GM21528 (cell line): ENCODE results near the gene GOLGA3.
"Not testable (repeated sequence)": the region's sequence is repeated elsewhere in the genome, so short reads cannot be mapped to it uniquely, and the experiment has no call there.

Experiments used
- ATAC-seq: cut with Tn5 transposase; IDR thresholded peaks from one replicate; pipeline ENCODE4 v1.9.1; 2021; ENCODE audit warnings: mild to moderate bottlenecking, moderate library complexity; ENCODE audit not compliant: unreplicated experiment, low FRiP score

Gene GOLGA3

GRCh38 chr12:132814232-132814631, 14.4 kb downstream of the GOLGA3 start:
- no peak for ATAC-seq

- ATAC-seq = no peak
Observed at GRCh38 chr12:132813443-132813842, 15.2 kb downstream of the GOLGA3 start.

GRCh38 chr12:132812631-132813305, 15.9 kb downstream of the GOLGA3 start:
- no peak for ATAC-seq

GRCh38 chr12:132809391-132809790, 19.3 kb downstream of the GOLGA3 start:
- ATAC-seq = not testable (repeated sequence)

- ATAC-seq = no peak
Observed at GRCh38 chr12:132807295-132808092, 21.2 kb downstream of the GOLGA3 start.

GRCh38 chr12:132806857-132807256, 21.8 kb downstream of the GOLGA3 start:
- ATAC-seq = no peak

- no peak for ATAC-seq
Observed at GRCh38 chr12:132804426-132804861, 24.2 kb downstream of the GOLGA3 start.

- ATAC-seq = no peak
Observed at GRCh38 chr12:132803888-132804287, 24.8 kb downstream of the GOLGA3 start.

- ATAC-seq = no peak
Observed at GRCh38 chr12:132803125-132803524, 25.5 kb downstream of the GOLGA3 start.

GRCh38 chr12:132801741-132802140, 26.9 kb downstream of the GOLGA3 start:
- ATAC-seq = no peak

GRCh38 chr12:132798836-132799235, 29.8 kb downstream of the GOLGA3 start:
- no peak for ATAC-seq

GRCh38 chr12:132797820-132798570, 30.7 kb downstream of the GOLGA3 start:
- ATAC-seq = no peak

GRCh38 chr12:132795847-132796246, 32.8 kb downstream of the GOLGA3 start:
- no peak for ATAC-seq

- ATAC-seq = not testable (repeated sequence)
Observed at GRCh38 chr12:132791940-132792339, 36.7 kb downstream of the GOLGA3 start.

- ATAC-seq = no peak
Observed at GRCh38 chr12:132789099-132789471, 39.6 kb downstream of the GOLGA3 start.

- ATAC-seq = no peak
Observed at GRCh38 chr12:132788375-132789098, 40.1 kb downstream of the GOLGA3 start.

- no peak for ATAC-seq
Observed at GRCh38 chr12:132787877-132788276, 40.8 kb downstream of the GOLGA3 start.

- ATAC-seq = no peak
Observed at GRCh38 chr12:132786192-132786591, 42.5 kb downstream of the GOLGA3 start.

- no peak for ATAC-seq
Observed at GRCh38 chr12:132784580-132784979, 44.1 kb downstream of the GOLGA3 start.

GRCh38 chr12:132783917-132784531, 44.6 kb downstream of the GOLGA3 start:
- ATAC-seq = no peak
